ENCODE results near the gene IQCF2. TPM values are rescaled to one million over a fixed set of nuclear protein-coding genes. Genes with fewer than 3 reads are reported as not detected.

The IQCF2 gene
- total and polyA plus RNA-seq, 12 donors, result not detected

- H3K9me3 ChIP-seq (replicated peaks in 1 of 3), result no peaks in the 10 kb centered on the region
These were observed 30.0 kb downstream of the IQCF2 start for GRCh38 chr3:51891242-51892039.

DNA sequence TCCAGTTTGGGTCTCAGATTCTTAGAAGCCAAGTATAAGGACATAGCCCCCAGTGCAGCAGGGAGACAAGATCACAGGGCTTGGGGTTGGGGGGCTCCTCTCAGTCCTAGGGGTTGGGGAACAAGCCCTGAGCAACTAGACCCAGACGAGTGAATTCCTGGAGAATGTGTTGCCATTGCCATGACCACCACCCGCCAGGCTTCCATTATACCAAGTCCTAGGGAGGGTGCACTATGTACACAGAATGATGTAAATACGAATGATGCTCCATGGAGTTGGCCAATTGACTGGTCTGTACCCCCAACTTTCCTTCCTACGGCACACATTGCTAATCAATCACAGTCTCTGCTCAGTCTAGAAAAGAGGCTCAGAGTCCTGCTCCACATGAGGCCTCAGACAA lies 33.0 kb downstream of the IQCF2 start:
- WGBS, 4 donors, result 68 to 80% (median 74%) methylated on average over 3 to 4 of the region's 4 CpGs

More at GRCh38 chr3:51891242-51892039, 30.0 kb downstream of the IQCF2 start:
- Histone ChIP-seq H3K4me3 (no peak overlapping the region), H3K27ac (no peak overlapping the region), H3K36me3 (replicated peaks in 1 of 2) (no peaks in the 10 kb centered on the region), H3K27me3 (no peaks in the 10 kb centered on the region), H3K4me1 (replicated peaks in 1 of 2) (no peaks in the 10 kb centered on the region)
- intact Hi-C loops (cut with DNase I), result no loop called here
- TF ChIP-seq CTCF (IDR thresholded peaks at IDR 0.05), result no peak
- TF ChIP-seq POLR2A (IDR thresholded peaks at IDR 0.05), result no peak
- DNase-seq, result no peak
- 72 to 85% (median 73%) methylated on average over 5 to 7 of the region's 7 CpGs for WGBS, 4 donors

DNA sequence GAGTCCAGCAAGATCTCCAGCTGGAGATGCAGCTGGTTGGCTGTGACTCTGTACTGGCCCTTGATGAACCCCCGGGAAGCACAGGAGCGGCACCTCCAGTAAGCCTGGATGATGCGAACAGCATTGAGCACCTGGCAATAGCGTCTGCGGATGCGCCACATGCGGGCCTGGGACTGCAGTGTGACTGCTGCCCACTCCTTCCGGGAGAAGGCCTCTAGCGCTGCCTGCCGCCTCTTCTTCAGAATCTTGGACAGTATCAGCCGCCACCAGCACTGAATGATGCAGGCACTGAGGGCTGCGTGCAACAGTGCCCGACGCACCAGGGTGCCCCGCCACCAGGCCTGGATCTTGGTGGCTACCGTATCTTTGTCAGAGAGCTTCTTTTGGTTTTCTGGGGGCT lies 33.5 kb downstream of the IQCF2 start:
- H3K4me1 ChIP-seq (replicated peaks in 1 of 2), result no peaks in the 10 kb centered on the region
- no peaks in the 10 kb centered on the region for H3K27me3 ChIP-seq
- no peak overlapping the region for H3K4me3 ChIP-seq
- WGBS, 4 donors, result 89 to 100% (median 94%) methylated on average over 3 to 16 of the region's 16 CpGs
- no peak overlapping the region for H3K27ac ChIP-seq
- H3K36me3 ChIP-seq (replicated peaks in 1 of 2), result no peaks in the 10 kb centered on the region
- TF ChIP-seq CTCF (IDR thresholded peaks at IDR 0.05), result no peak
- TF ChIP-seq POLR2A (IDR thresholded peaks at IDR 0.05), result no peak
- no peak for DNase-seq
- intact Hi-C loops (cut with DNase I), result no loop called here
- H3K9me3 ChIP-seq (replicated peaks in 1 of 3), result no peaks in the 10 kb centered on the region

More for the DNA sequence above, 33.0 kb downstream of the IQCF2 start:
- no peaks in the 10 kb centered on the region for H3K9me3 ChIP-seq (replicated peaks in 1 of 3)
- intact Hi-C loops (cut with DNase I), result no loop called here
- no peak overlapping the region for H3K27ac ChIP-seq
- no peak overlapping the region for H3K4me3 ChIP-seq
- no peak for TF ChIP-seq CTCF (IDR thresholded peaks at IDR 0.05)
- H3K4me1 ChIP-seq (replicated peaks in 1 of 2), result no peaks in the 10 kb centered on the region
- no peak for DNase-seq
- H3K36me3 ChIP-seq (replicated peaks in 1 of 2), result no peaks in the 10 kb centered on the region
- H3K27me3 ChIP-seq, result no peaks in the 10 kb centered on the region

DNA sequence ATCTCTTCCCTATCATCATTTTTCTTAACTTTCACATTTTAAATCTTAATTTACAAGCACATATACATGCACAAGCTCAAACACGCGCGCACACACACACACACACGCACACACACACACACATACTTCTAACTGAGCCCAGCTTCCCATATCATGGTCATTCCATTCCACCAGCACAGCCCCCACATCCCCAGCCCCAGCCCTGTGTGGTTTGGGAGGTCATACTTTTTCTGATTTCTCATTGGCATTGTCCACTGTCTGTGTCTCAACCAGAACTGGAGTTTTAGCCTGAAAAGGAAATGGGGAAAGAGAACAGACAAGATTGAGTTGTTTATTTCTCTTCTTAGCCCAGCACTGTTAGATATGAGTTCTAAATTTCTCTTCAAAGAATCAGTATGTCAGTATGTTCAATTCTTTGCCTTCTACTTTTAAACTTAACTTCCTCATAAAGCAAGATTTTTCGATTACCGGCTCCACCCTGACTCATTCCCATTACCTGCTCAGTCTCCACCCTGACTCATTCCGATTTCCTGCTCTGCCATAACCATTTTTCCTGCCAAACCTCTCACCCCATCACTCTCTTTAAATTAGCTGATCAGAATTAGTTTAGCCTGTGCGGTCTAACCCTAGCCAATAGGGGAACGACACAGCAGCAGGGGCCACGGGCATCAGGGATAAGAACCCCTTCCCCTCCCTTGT lies 35.3 kb downstream of the IQCF2 start:
- intact Hi-C loops (cut with DNase I), result no loop called here
- H3K27ac ChIP-seq, result no peak overlapping the region
- no peak overlapping the region for H3K4me3 ChIP-seq
- 83 to 89% (median 86%) methylated on average over 10 of the region's 10 CpGs for WGBS, 4 donors
- DNase-seq, result no peak
- TF ChIP-seq CTCF (IDR thresholded peaks at IDR 0.05) (no peak), POLR2A (IDR thresholded peaks at IDR 0.05) (no peak)
- H3K36me3 ChIP-seq (replicated peaks in 1 of 2), result no peaks in the 10 kb centered on the region
- H3K9me3 ChIP-seq (replicated peaks in 1 of 3), result no peaks in the 10 kb centered on the region
- H3K4me1 ChIP-seq (replicated peaks in 1 of 2), result no peaks in the 10 kb centered on the region
- no peaks in the 10 kb centered on the region for H3K27me3 ChIP-seq
